ENCODE measurements around the gene PRKAG2. TPM values are rescaled to one million over a fixed set of nuclear protein-coding genes. Genes with fewer than 3 reads are reported as not detected.

The PRKAG2 gene
- total and polyA plus RNA-seq, 2 of the 8 experiments (the other 6 are each of a cell fraction or from before 2014, with no cell fraction given) = 7.5 to 18.1 TPM

DNA sequence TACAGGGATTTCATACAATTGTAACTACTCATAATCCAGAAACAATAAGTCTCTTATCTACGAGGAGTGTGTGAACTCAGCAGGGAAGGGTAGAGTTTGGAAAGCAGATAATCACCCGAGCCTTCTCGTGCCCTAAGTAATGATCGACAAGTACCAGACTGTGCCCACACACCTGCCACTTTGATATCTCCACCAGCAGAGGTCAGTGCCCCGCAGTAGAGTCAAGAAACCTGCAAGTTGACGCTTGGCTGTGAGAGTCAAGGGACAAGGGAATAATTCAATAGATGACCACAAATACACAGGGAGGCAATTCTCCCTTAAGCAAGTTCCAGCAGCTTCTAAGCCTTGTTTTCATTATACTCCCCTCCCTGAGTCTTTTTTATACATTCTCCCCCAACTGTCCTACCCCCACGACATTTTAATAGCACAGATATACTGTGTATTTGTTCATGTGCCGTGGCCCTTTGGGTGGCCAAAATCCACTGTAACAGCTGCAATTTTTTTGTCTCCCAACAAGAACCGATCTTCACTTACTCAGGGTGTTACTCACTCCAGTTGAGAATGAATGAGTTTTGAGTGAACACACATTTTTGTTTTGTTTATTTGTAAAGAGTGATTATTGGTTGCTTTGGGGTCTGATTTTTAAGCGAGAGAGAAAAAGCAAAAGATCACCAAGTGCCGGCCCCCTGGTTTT, 250.3 kb downstream of the PRKAG2 start:
- H4K91ac ChIP-seq (replicated peaks; ENCODE audit: insufficient read length, low read length) = no peak overlapping the region
- DNase-seq (ENCODE audit: low read depth in 1 of 2, low spot score in 2 of 2) (peak in 1 of 2 experiments; percentile 48), FAIRE-seq (no peak)
- no peak overlapping the region for H3K9ac ChIP-seq (replicated peaks in 1 of 4; ENCODE audit: extremely low read depth in 1 of 4, low read depth in 3 of 4, low read length in 3 of 4)
- H3K4ac ChIP-seq (replicated peaks; ENCODE audit: insufficient read length, low read depth, low read length) = no peak overlapping the region
- H3K18ac ChIP-seq (ENCODE audit: extremely low read depth, low read length) = no peak overlapping the region
- POLR2A ChIA-PET (ENCODE audit: partially characterized antibody) = interaction anchor here (1.5 kb wide), 1 partner anchor 10 kb away, joined by 3 read pairs; no protein-coding TSS in a partner anchor
- no peak overlapping the region for H2BK5ac ChIP-seq (ENCODE audit: low read depth, low read length)
- H3K27ac ChIP-seq (ENCODE audit: low read depth, low read length) = no peak overlapping the region
- no peaks in the 10 kb centered on the region for H3K9me3 ChIP-seq (ENCODE audit: insufficient read depth in 2 of 2, low read depth in 1 of 2, low read length in 1 of 2)
- no peak overlapping the region for H3K14ac ChIP-seq (ENCODE audit: insufficient read length)
- H2AK5ac ChIP-seq (ENCODE audit: low read depth, low read length) = no peak overlapping the region
- H3K4me3 ChIP-seq (ENCODE audit: extremely low read depth in 1 of 4, insufficient read depth in 2 of 4, low read depth in 3 of 4, low read length in 4 of 4) = no peak overlapping the region
- no peak overlapping the region for H4K8ac ChIP-seq (ENCODE audit: extremely low read depth, insufficient read depth, low read length)
- no peaks in the 10 kb centered on the region; the same call in 1 of the 2 replicates for H3K23me2 ChIP-seq (ENCODE audit: low read depth, low read length)
- H3K56ac ChIP-seq (replicated peaks; ENCODE audit: insufficient read length, low read depth, low read length) = no peak overlapping the region
- WGBS, 2 experiments (ENCODE audit: extremely low coverage in 1 of 2, insufficient coverage in 1 of 2, insufficient read length in 1 of 2, insufficient replicate concordance in 2 of 2, low coverage in 1 of 2, low lambda C conversion rate in 2 of 2, missing lambda C conversion rate in 1 of 2) = 79% methylated on average over 11 of the region's 11 CpGs; no CpG with 5 or more reads in 1 of the 2 experiments
- peaks cover 0 to 5% of the 10 kb centered on the region in 2 experiments for H4K20me1 ChIP-seq (replicated peaks in 1 of 2; ENCODE audit: control insufficient read depth in 1 of 2, insufficient read depth in 2 of 2, low read length in 2 of 2)
- H2BK20ac ChIP-seq (ENCODE audit: low read length) = no peak overlapping the region
- peaks cover 2 to 17% (median 11%) of the 10 kb centered on the region in 4 experiments for H3K4me1 ChIP-seq (replicated peaks in 1 of 4; ENCODE audit: control insufficient read depth in 3 of 4, insufficient read depth in 4 of 4, low read length in 3 of 4)
- no peak overlapping the region for H3K4me2 ChIP-seq (ENCODE audit: insufficient read depth in 1 of 2, low read depth in 2 of 2, low read length in 2 of 2)
- H2BK12ac ChIP-seq (ENCODE audit: low read depth, low read length) = no peak overlapping the region
- H3K79me2 ChIP-seq (ENCODE audit: control insufficient read depth in 1 of 2, insufficient read depth in 2 of 2, low read length in 2 of 2) = 0 out of 4 replicates have a peak, but pooled peaks cover 0 to 3% of the 10 kb centered on the region in 2 experiments
- CTCF ChIA-PET (ENCODE audit: partially characterized antibody) = interaction anchor here (0.5 to 10.8 kb wide), 20 partner anchors 11 to 522 kb away, joined by 3 to 107 read pairs (median 4); no protein-coding TSS in a partner anchor
- H4K5ac ChIP-seq (ENCODE audit: insufficient read length, low read depth, low read length) = no peak overlapping the region
- peaks cover 0 to 21% (median 13%) of the 10 kb centered on the region in 4 experiments; a peak in 3 of 7 replicates for H3K27me3 ChIP-seq (replicated peaks in 1 of 4; ENCODE audit: control insufficient read depth in 3 of 4, extremely low read depth in 1 of 4, insufficient read depth in 3 of 4, low read length in 3 of 4)
- H3K79me1 ChIP-seq (ENCODE audit: low read depth, low read length) = peaks cover 4% of the 10 kb centered on the region; the same call in 1 of the 2 replicates
- no peak overlapping the region for H2BK120ac ChIP-seq (replicated peaks; ENCODE audit: low read depth, low read length)
- H3K36me3 ChIP-seq (ENCODE audit: control insufficient read depth in 2 of 4, insufficient read depth in 4 of 4, low read length in 3 of 4) = no peaks in the 10 kb centered on the region
- no peak overlapping the region for H2BK15ac ChIP-seq (ENCODE audit: low read length)
- H3K23ac ChIP-seq (ENCODE audit: insufficient read length) = no peak overlapping the region
- H2AFZ ChIP-seq (ENCODE audit: low read length) = no peak overlapping the region
- TF ChIP-seq SUZ12 (IDR thresholded peaks at IDR 0.05; ENCODE audit: low read length) (no peak), SIX5 (IDR thresholded peaks at IDR 0.05; ENCODE audit: low read depth, low read length) (no peak), ZNF274 (IDR thresholded peaks at IDR 0.05; ENCODE audit: borderline replicate concordance, extremely low read depth, low read length) (no peak), RAD21 (IDR thresholded peaks at IDR 0.05 in 1 of 2, conservative IDR thresholded peaks at IDR 0.05 in 1 of 2; ENCODE audit: low read depth in 2 of 2, low read length in 2 of 2) (peak; percentile 80 to 87), POLR2AphosphoS5 (IDR thresholded peaks at IDR 0.05; ENCODE audit: low read depth, low read length) (no peak), CHD2 (IDR thresholded peaks at IDR 0.05; ENCODE audit: low read length) (no peak)
- TF ChIP-seq, protein P1, sequence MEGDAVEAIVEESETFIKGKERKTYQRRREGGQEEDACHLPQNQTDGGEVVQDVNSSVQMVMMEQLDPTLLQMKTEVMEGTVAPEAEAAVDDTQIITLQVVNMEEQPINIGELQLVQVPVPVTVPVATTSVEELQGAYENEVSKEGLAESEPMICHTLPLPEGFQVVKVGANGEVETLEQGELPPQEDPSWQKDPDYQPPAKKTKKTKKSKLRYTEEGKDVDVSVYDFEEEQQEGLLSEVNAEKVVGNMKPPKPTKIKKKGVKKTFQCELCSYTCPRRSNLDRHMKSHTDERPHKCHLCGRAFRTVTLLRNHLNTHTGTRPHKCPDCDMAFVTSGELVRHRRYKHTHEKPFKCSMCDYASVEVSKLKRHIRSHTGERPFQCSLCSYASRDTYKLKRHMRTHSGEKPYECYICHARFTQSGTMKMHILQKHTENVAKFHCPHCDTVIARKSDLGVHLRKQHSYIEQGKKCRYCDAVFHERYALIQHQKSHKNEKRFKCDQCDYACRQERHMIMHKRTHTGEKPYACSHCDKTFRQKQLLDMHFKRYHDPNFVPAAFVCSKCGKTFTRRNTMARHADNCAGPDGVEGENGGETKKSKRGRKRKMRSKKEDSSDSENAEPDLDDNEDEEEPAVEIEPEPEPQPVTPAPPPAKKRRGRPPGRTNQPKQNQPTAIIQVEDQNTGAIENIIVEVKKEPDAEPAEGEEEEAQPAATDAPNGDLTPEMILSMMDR (IDR thresholded peaks at IDR 0.05; ENCODE audit: control extremely low read depth in 1 of 3, insufficient read depth in 1 of 3, low read depth in 1 of 3, low read length in 3 of 3) = peak; percentile 76 to 89 (median 79)
- TF ChIP-seq, protein P2, sequence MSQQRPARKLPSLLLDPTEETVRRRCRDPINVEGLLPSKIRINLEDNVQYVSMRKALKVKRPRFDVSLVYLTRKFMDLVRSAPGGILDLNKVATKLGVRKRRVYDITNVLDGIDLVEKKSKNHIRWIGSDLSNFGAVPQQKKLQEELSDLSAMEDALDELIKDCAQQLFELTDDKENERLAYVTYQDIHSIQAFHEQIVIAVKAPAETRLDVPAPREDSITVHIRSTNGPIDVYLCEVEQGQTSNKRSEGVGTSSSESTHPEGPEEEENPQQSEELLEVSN (IDR thresholded peaks at IDR 0.05) = no peak

All from H1 (cell line).